SK-N-SH (cell line): Measurements from ENCODE around the gene SERTAD4. TPM values are rescaled to one million over a fixed set of nuclear protein-coding genes. Genes with fewer than 3 reads are reported as not detected.

ENCODE experiments used
- CTCF ChIA-PET: fragments of 300-600, 350-600 bp; formaldehyde crosslinking; extraction: SDS; loops from one replicate; lab custom pipeline; 2021; lab: Yijun Ruan, JAX
- POLR2A ChIA-PET: fragments of 350-600 bp; sonication (Branson Sonifier 250); formaldehyde crosslinking; extraction: SDS; loops from one replicate; lab custom pipeline; 2020; ENCODE audit warnings: antibody characterized with exemption, inconsistent platforms; lab: Yijun Ruan, JAX
- DNase-seq: peaks from one replicate; pipeline ENCODE4 v3.0.0; 2012
- H2AFZ ChIP-seq: fragments of 200-600 bp; sonication (generic); 2 replicates; pipeline ENCODE4 v1.8.1; 2016; ENCODE audit warnings: antibody characterized with exemption, mild to moderate bottlenecking, low read depth
- H3F3A ChIP-seq: fragments of 200-600 bp; sonication (generic); replicated peaks from 2 replicates; pipeline ENCODE3; 2016; ENCODE audit warnings: antibody characterized with exemption, mild to moderate bottlenecking; ENCODE audit not compliant: insufficient read depth
- H3K27ac ChIP-seq, 2 experiments: fragments of 200-500 bp in 1 of 2; fragments of 200-600 bp in 1 of 2; sonication (Bioruptor generic) in 1 of 2; sonication (generic), shearing (Covaris generic) in 1 of 2; 2 replicates each; pipeline versions ENCODE4 v1.5.1 to v1.6.1; 2014 to 2016; ENCODE audit warnings: low read depth in 2 of 2, inconsistent platforms in 1 of 2, low read length in 1 of 2, mild to moderate bottlenecking in 1 of 2, mixed read lengths in 1 of 2
- H3K27me3 ChIP-seq: fragments of 200-600 bp; sonication (generic), shearing (Covaris generic); 2 replicates; pipeline ENCODE4 v1.6.1; 2016; ENCODE audit warnings: mixed run types; ENCODE audit not compliant: insufficient read depth
- H3K36me3 ChIP-seq, 2 experiments: fragments of 200-500 bp in 1 of 2; fragments of 200-600 bp in 1 of 2; sonication (Bioruptor generic) in 1 of 2; sonication (generic) in 1 of 2; replicated peaks in 1 of 2; 2 replicates each; pipeline versions ENCODE3 to v1.5.1; 2014 to 2016; ENCODE audit warnings: low read length in 1 of 2, mild to moderate bottlenecking in 1 of 2; ENCODE audit not compliant: insufficient read depth in 2 of 2, control insufficient read depth in 1 of 2
- H3K4me1 ChIP-seq, 2 experiments: fragments of 200-500 bp in 1 of 2; fragments of 200-600 bp in 1 of 2; sonication (Bioruptor generic) in 1 of 2; sonication (generic), shearing (Covaris generic) in 1 of 2; 2 replicates each; pipeline versions ENCODE4 v1.5.1 to v1.6.1; 2014 to 2016; ENCODE audit warnings: low read depth in 1 of 2, low read length in 1 of 2, mixed run types in 1 of 2; ENCODE audit not compliant: insufficient read depth in 2 of 2, control insufficient read depth in 1 of 2
- H3K4me2 ChIP-seq: fragments of 200-600 bp; sonication (generic), shearing (Covaris generic); 2 replicates; pipeline ENCODE4 v1.6.1; 2017; ENCODE audit warnings: mixed run types
- H3K4me3 ChIP-seq, 2 experiments: fragments of 200-500 bp in 1 of 2; fragments of 200-600 bp in 1 of 2; sonication (Bioruptor generic) in 1 of 2; sonication (generic), shearing (Covaris generic) in 1 of 2; 2 replicates each; pipeline versions ENCODE4 v1.5.1 to v1.8.1; 2014 to 2016; ENCODE audit warnings: low read depth in 2 of 2, inconsistent platforms in 1 of 2, low read length in 1 of 2, mild to moderate bottlenecking in 1 of 2, mixed read lengths in 1 of 2, moderate library complexity in 1 of 2
- H3K79me2 ChIP-seq: fragments of 200-600 bp; sonication (generic); 2 replicates; pipeline ENCODE4 v1.8.1; 2017; ENCODE audit warnings: mild to moderate bottlenecking; ENCODE audit not compliant: insufficient read depth
- H3K9ac ChIP-seq: fragments of 200-600 bp; sonication (generic); 2 replicates; pipeline ENCODE4 v1.6.1; 2017; ENCODE audit warnings: mixed run types
- H3K9me2 ChIP-seq: fragments of 200-600 bp; sonication (generic); 2 replicates; pipeline ENCODE4 v1.6.1; 2017; ENCODE audit warnings: mixed run types
- H3K9me3 ChIP-seq: fragments of 200-600 bp; sonication (generic); 2 replicates; pipeline ENCODE4 v1.6.1; 2017; ENCODE audit warnings: mixed run types, mild to moderate bottlenecking, moderate library complexity
- H4K20me1 ChIP-seq: fragments of 200-600 bp; sonication (generic); 2 replicates; pipeline ENCODE4 v1.6.1; 2017; ENCODE audit warnings: mild to moderate bottlenecking, mixed run types; ENCODE audit not compliant: insufficient read depth
- ELF1 ChIP-seq: IDR thresholded peaks from 2 replicates; pipeline ENCODE4 v1.4.0; 2012
- FOSL2 ChIP-seq: IDR thresholded peaks from 2 replicates; pipeline ENCODE4 v1.4.0; 2012; ENCODE audit warnings: low read depth, mild to moderate bottlenecking, moderate library complexity, borderline replicate concordance
- FOXM1 ChIP-seq: IDR thresholded peaks from 2 replicates; pipeline ENCODE4 v1.4.0; 2012; ENCODE audit warnings: low read depth, mild to moderate bottlenecking
- GATA2 ChIP-seq: sonication (generic); formaldehyde crosslinking; IDR thresholded peaks from 2 replicates; pipeline ENCODE4 v1.5.0; 2020; ENCODE audit warnings: mild to moderate bottlenecking, missing genetic modification reagents
- MXI1 ChIP-seq: IDR thresholded peaks from 2 replicates; pipeline ENCODE4 v1.6.1; 2012; ENCODE audit warnings: mild to moderate bottlenecking, low read depth, low read length, improper control_type of control experiment
- RCOR1 ChIP-seq: fragments of 150-350 bp; IDR thresholded peaks from 2 replicates; pipeline ENCODE4 v1.6.1; 2017; ENCODE audit warnings: antibody characterized with exemption, low read length
- SMC3 ChIP-seq: IDR thresholded peaks from 2 replicates; pipeline ENCODE4 v1.6.1; 2012; ENCODE audit warnings: low read depth, low read length, improper control_type of control experiment
- ZBTB33 ChIP-seq: IDR thresholded peaks from 2 replicates; pipeline ENCODE4 v1.4.0; 2012; ENCODE audit warnings: low read depth, borderline replicate concordance
- WGBS: methylation state at CpG from one replicate; pipeline ENCODE4 v1.1.6; 2017; ENCODE audit warnings: low lambda C conversion rate; 5-methylcytosine and 5-hydroxymethylcytosine counted together
- polyA plus RNA-seq, 3 experiments: library from polyadenylated mRNA; depleted of rRNA; stranded (reverse); fragments of >200 nt; gene quantifications; 2 replicates each; pipeline ENCODE4 v1.2.3, GENCODE V29; 2012

Gene SERTAD4
- polyA plus RNA-seq, 1 of the 3 experiments (the other 2 are of a cell fraction) = 2.9 TPM

GRCh38 chr1:210222340-210223006 lies 10.1 kb upstream of the SERTAD4 start:
- Histone ChIP-seq H4K20me1 (no peaks in the 10 kb centered on the region), H3K36me3 (no peaks in the 10 kb centered on the region), H2AFZ (no peak overlapping the region), H3K4me2 (no peak overlapping the region), H3K79me2 (no peaks in the 10 kb centered on the region), H3K4me1 (peaks cover 0 to 2% of the 10 kb centered on the region in 2 experiments; a peak in 1 of 4 replicates), H3K9me3 (no peaks in the 10 kb centered on the region), H3K9ac (no peak overlapping the region), H3K9me2 (no peaks in the 10 kb centered on the region), H3K4me3 (no peak overlapping the region), H3K27me3 (no peaks in the 10 kb centered on the region), H3K27ac (peak overlapping the region in 1 of 2 experiments; percentile 24; a peak in 1 of 4 replicates), H3F3A (no peaks in the 10 kb centered on the region)
- DNase-seq = no peak
- TF ChIP-seq ELF1 (0 out of 2 replicates have a peak, but pooled peaks have one; percentile 47), SMC3 (no peak)
- ChIA-PET CTCF (interaction anchor here (0.9 to 2.3 kb wide), 4 partner anchors 11 to 399 kb away, joined by 3 to 10 read pairs (median 4); no protein-coding TSS in a partner anchor), POLR2A (no interaction called here)
- 81% methylated on average over 6 of the region's 6 CpGs for WGBS

GRCh38 chr1:210223226-210223904 lies 9.2 kb upstream of the SERTAD4 start:
- no peak overlapping the region for H3K27ac ChIP-seq
- no peaks in the 10 kb centered on the region for H4K20me1 ChIP-seq
- TF ChIP-seq FOSL2 = no peak
- no peak for TF ChIP-seq FOXM1
- no peak for TF ChIP-seq GATA2 (CRISPR knock-in tag)
- TF ChIP-seq MXI1 = no peak
- TF ChIP-seq ZBTB33 = no peak
- no peak for TF ChIP-seq RCOR1
- no peak overlapping the region for H3K4me3 ChIP-seq
- 56% methylated on average over 2 of the region's 5 CpGs for WGBS
- no peak overlapping the region for H3K9ac ChIP-seq
- DNase-seq = no peak
- no peak overlapping the region for H2AFZ ChIP-seq
- H3K9me3 ChIP-seq = no peaks in the 10 kb centered on the region
- H3K9me2 ChIP-seq = no peaks in the 10 kb centered on the region
- no peaks in the 10 kb centered on the region for H3K36me3 ChIP-seq
- H3K4me2 ChIP-seq = no peak overlapping the region
- peaks cover 0 to 2% of the 10 kb centered on the region in 2 experiments; a peak in 1 of 4 replicates for H3K4me1 ChIP-seq
- ChIA-PET CTCF (interaction anchor here (0.9 to 2.3 kb wide), 3 partner anchors 12 to 400 kb away, joined by 3 to 10 read pairs (median 4); no protein-coding TSS in a partner anchor), POLR2A (no interaction called here)
- no peaks in the 10 kb centered on the region for H3K27me3 ChIP-seq
- H3K79me2 ChIP-seq = no peaks in the 10 kb centered on the region
- no peaks in the 10 kb centered on the region for H3F3A ChIP-seq
